Hepatocyte (in vitro differentiated cells): ENCODE measurements around the gene HES1. TPM values are rescaled to one million over a fixed set of nuclear protein-coding genes. Genes with fewer than 3 reads are reported as not detected.

Source experiments
- DNase-seq: peaks from one replicate; pipeline ENCODE4 v3.0.0-alpha.2; 2016; ENCODE audit warnings: low spot score
- H2AFZ ChIP-seq: fragments of 200-600 bp; sonication (generic); 2 replicates; pipeline ENCODE4 v1.6.0; 2016; ENCODE audit warnings: antibody characterized with exemption, mild to moderate bottlenecking
- H3K27ac ChIP-seq: fragments of 200-600 bp; sonication (generic); 2 replicates; pipeline ENCODE4 v1.5.1; 2016; ENCODE audit warnings: mild to moderate bottlenecking
- H3K27me3 ChIP-seq: fragments of 200-600 bp; sonication (generic); 2 replicates; pipeline ENCODE4 v1.6.1; 2016
- H3K36me3 ChIP-seq: fragments of 200-600 bp; sonication (generic); replicated peaks from 2 replicates; pipeline ENCODE4 v1.5.1; 2016; ENCODE audit warnings: low read depth; ENCODE audit not compliant: insufficient read depth
- H3K4me1 ChIP-seq: fragments of 200-600 bp; sonication (generic); 2 replicates; pipeline ENCODE4 v1.5.1; 2016; ENCODE audit warnings: mild to moderate bottlenecking, moderate library complexity; ENCODE audit not compliant: insufficient read depth
- H3K4me2 ChIP-seq: fragments of 200-600 bp; sonication (generic); 2 replicates; pipeline ENCODE4 v1.6.0; 2016
- H3K4me3 ChIP-seq: fragments of 200-600 bp; sonication (generic); 2 replicates; pipeline ENCODE4 v1.5.1; 2016; ENCODE audit warnings: mild to moderate bottlenecking
- H3K79me2 ChIP-seq: fragments of 200-600 bp; sonication (generic); 2 replicates; pipeline ENCODE4 v1.6.0; 2017; ENCODE audit warnings: mild to moderate bottlenecking
- H3K9me2 ChIP-seq: fragments of 200-600 bp; sonication (generic); replicated peaks from 2 replicates; pipeline ENCODE4 v1.6.0; 2017; ENCODE audit warnings: mild to moderate bottlenecking; ENCODE audit not compliant: insufficient read depth
- H3K9me3 ChIP-seq: fragments of 200-600 bp; sonication (generic); 2 replicates; pipeline ENCODE4 v1.5.1; 2016; ENCODE audit warnings: low read depth, mild to moderate bottlenecking
- H4K20me1 ChIP-seq: fragments of 200-600 bp; sonication (generic); 2 replicates; pipeline ENCODE4 v1.6.0; 2016; ENCODE audit warnings: mild to moderate bottlenecking; ENCODE audit not compliant: insufficient read depth, poor library complexity, severe bottlenecking
- CTCF ChIP-seq: fragments of 200-600 bp; sonication (generic); IDR thresholded peaks from 2 replicates; pipeline ENCODE4 v1.5.1; 2016; ENCODE audit warnings: antibody characterized with exemption, mild to moderate bottlenecking; ENCODE audit not compliant: poor library complexity
- EZH2 ChIP-seq: fragments of 200-600 bp; sonication (generic); IDR thresholded peaks from 2 replicates; pipeline ENCODE4 v1.6.1; 2016; ENCODE audit warnings: antibody characterized with exemption, mild to moderate bottlenecking, borderline replicate concordance
- EZH2phosphoT487 ChIP-seq: fragments of 200-600 bp; sonication (generic); IDR thresholded peaks from one replicate; pipeline ENCODE4 v1.6.1; 2018; ENCODE audit warnings: antibody characterized with exemption, mild to moderate bottlenecking, low read depth, moderate library complexity; ENCODE audit not compliant: unreplicated experiment, severe bottlenecking
- WGBS: methylation state at CpG from one replicate; pipeline ENCODE4 v1.1.6; 2016; ENCODE audit warnings: low lambda C conversion rate; ENCODE audit errors: missing lambda C conversion rate; 5-methylcytosine and 5-hydroxymethylcytosine counted together
- polyA plus RNA-seq: library from polyadenylated mRNA; unstranded; fragments of >200 nt; fragmentation: Nextera tagmentation; extraction: Ambion mirVana; gene quantifications from 2 replicates; pipeline ENCODE4 v1.2.1, GENCODE V29; 2016
- total RNA-seq: library from RNA; depleted of rRNA; stranded (reverse); fragments of >200 nt; gene quantifications from 2 replicates; pipeline ENCODE4 v1.2.3, GENCODE V29; 2014

Gene HES1
- total and polyA plus RNA-seq, 2 experiments from 2014 or later: 131 to 136 TPM

- no peaks in the 10 kb centered on the region for H3K9me2 ChIP-seq
- H2AFZ ChIP-seq: no peak overlapping the region
- no peaks in the 10 kb centered on the region for H4K20me1 ChIP-seq
- no peaks in the 10 kb centered on the region for H3K36me3 ChIP-seq
- no peaks in the 10 kb centered on the region for H3K79me2 ChIP-seq
- no peak for DNase-seq
- no peaks in the 10 kb centered on the region for H3K9me3 ChIP-seq
- H3K27ac ChIP-seq: peak overlapping the region; percentile 91
- no peak overlapping the region for H3K4me3 ChIP-seq
- 41% methylated on average over 5 of the region's 5 CpGs for WGBS
- TF ChIP-seq EZH2 (no peak), CTCF (no peak), EZH2phosphoT487 (no peak)
- H3K27me3 ChIP-seq: no peaks in the 10 kb centered on the region
- H3K4me2 ChIP-seq: no peak overlapping the region
- H3K4me1 ChIP-seq: peaks cover 59% of the 10 kb centered on the region
These were observed 27.7 kb downstream of the HES1 start for GRCh38 chr3:194163697-194164096.

- no peaks in the 10 kb centered on the region for H3K36me3 ChIP-seq
- H2AFZ ChIP-seq: no peak overlapping the region
- DNase-seq: no peak
- no peaks in the 10 kb centered on the region for H3K79me2 ChIP-seq
- no peaks in the 10 kb centered on the region for H3K9me3 ChIP-seq
- no peaks in the 10 kb centered on the region for H3K27me3 ChIP-seq
- no peak for TF ChIP-seq EZH2
- no peaks in the 10 kb centered on the region for H3K9me2 ChIP-seq
- H3K27ac ChIP-seq: no peak overlapping the region
- WGBS: 78% methylated on average over 5 of the region's 5 CpGs
- H4K20me1 ChIP-seq: no peaks in the 10 kb centered on the region
- H3K4me3 ChIP-seq: no peak overlapping the region
- peaks cover 49% of the 10 kb centered on the region for H3K4me1 ChIP-seq
- no peak overlapping the region for H3K4me2 ChIP-seq
These were observed 28.9 kb downstream of the HES1 start for GRCh38 chr3:194164861-194165260.

GRCh38 chr3:194165271-194166018 lies 29.5 kb downstream of the HES1 start:
- H3K79me2 ChIP-seq: no peaks in the 10 kb centered on the region
- H3K27ac ChIP-seq: no peak overlapping the region
- H3K4me2 ChIP-seq: no peak overlapping the region
- H3K27me3 ChIP-seq: no peaks in the 10 kb centered on the region
- WGBS: 85% methylated on average over 7 of the region's 7 CpGs
- H2AFZ ChIP-seq: no peak overlapping the region
- no peaks in the 10 kb centered on the region for H3K9me2 ChIP-seq
- H3K4me3 ChIP-seq: no peak overlapping the region
- peaks cover 43% of the 10 kb centered on the region for H3K4me1 ChIP-seq
- no peak for TF ChIP-seq EZH2phosphoT487
- H3K36me3 ChIP-seq: no peaks in the 10 kb centered on the region
- no peak for DNase-seq
- H3K9me3 ChIP-seq: no peaks in the 10 kb centered on the region
- H4K20me1 ChIP-seq: no peaks in the 10 kb centered on the region

- peak overlapping the region; percentile 46 for H3K27ac ChIP-seq
These were observed 30.9 kb downstream of the HES1 start for GRCh38 chr3:194166682-194167479.

More at GRCh38 chr3:194166682-194167479, 30.9 kb downstream of the HES1 start:
- Histone ChIP-seq H4K20me1 (no peaks in the 10 kb centered on the region), H3K9me2 (no peaks in the 10 kb centered on the region), H3K4me1 (peaks cover 29% of the 10 kb centered on the region), H3K36me3 (no peaks in the 10 kb centered on the region), H2AFZ (no peak overlapping the region), H3K4me2 (peak overlapping the region; percentile 66), H3K9me3 (no peaks in the 10 kb centered on the region), H3K27me3 (no peaks in the 10 kb centered on the region), H3K79me2 (no peaks in the 10 kb centered on the region), H3K4me3 (no peak overlapping the region)
- WGBS: 22% methylated on average over 16 of the region's 16 CpGs
- TF ChIP-seq CTCF: no peak
- peak; percentile 63 for DNase-seq
